Small intestine (tissue), 7 donors: ENCODE data around the gene SMAD6. TPM values are rescaled to one million over a fixed set of nuclear protein-coding genes. Genes with fewer than 3 reads are reported as not detected.

Source experiments
- DNase-seq, 2 donors: peaks; one replicate each; pipeline versions ENCODE4 v3.0.0 to v3.0.0-alpha.2; 2013
- FAIRE-seq: peaks from 2 replicates; lab custom pipeline; 2012; peaks lifted over from hg19 to GRCh38; lab: Jason Lieb, UNC
- H3K27ac ChIP-seq, 3 donors: one replicate each; pipeline ENCODE4 v1.5.1; 2013; ENCODE audit warnings: low read length in 2 of 3, mild to moderate bottlenecking in 2 of 3, control low read depth in 1 of 3, inconsistent platforms in 1 of 3, low read depth in 1 of 3, moderate library complexity in 1 of 3
- H3K27me3 ChIP-seq, 3 donors: one replicate each; pipeline ENCODE4 v1.6.1; 2013; ENCODE audit warnings: low read length in 3 of 3, inconsistent platforms in 1 of 3; ENCODE audit not compliant: control insufficient read depth in 3 of 3, insufficient read depth in 3 of 3
- H3K36me3 ChIP-seq, 3 donors: one replicate each; pipeline ENCODE4 v1.6.1; 2013; ENCODE audit warnings: low read length in 3 of 3, inconsistent platforms in 1 of 3, low read depth in 1 of 3, mild to moderate bottlenecking in 1 of 3, moderate library complexity in 1 of 3; ENCODE audit not compliant: control insufficient read depth in 3 of 3, insufficient read depth in 2 of 3
- H3K4me1 ChIP-seq, 3 donors: one replicate each; pipeline ENCODE4 v1.6.1; 2013; ENCODE audit warnings: low read length in 2 of 3, inconsistent platforms in 1 of 3, low read depth in 1 of 3, mild to moderate bottlenecking in 1 of 3, moderate library complexity in 1 of 3; ENCODE audit not compliant: control insufficient read depth in 3 of 3, insufficient read depth in 2 of 3
- H3K4me3 ChIP-seq, 3 donors: one replicate each; pipeline ENCODE4 v1.5.1; 2013; ENCODE audit warnings: low read length in 3 of 3, control low read depth in 1 of 3, inconsistent platforms in 1 of 3, low read depth in 1 of 3, mild to moderate bottlenecking in 1 of 3, moderate library complexity in 1 of 3
- H3K9me3 ChIP-seq, 2 donors: one replicate each; pipeline ENCODE4 v1.6.1; 2013; ENCODE audit warnings: low read depth in 1 of 2, low read length in 1 of 2; ENCODE audit not compliant: control insufficient read depth in 2 of 2, insufficient read depth in 1 of 2
- whole genome bisulfite sequencing, 3 donors: extraction: QIAGEN DNeasy Blood & Tissue Kit; methylation state at CpG; one replicate each; pipeline ENCODE4 v1.1.7; 2013; 5-methylcytosine and 5-hydroxymethylcytosine counted together
- polyA plus RNA-seq, 4 donors: library from polyadenylated mRNA; stranded (reverse) in 3 of 4; unstranded in 1 of 4; fragments of 200-250 nt in 3 of 4; fragments of 120-200 nt in 1 of 4; gene quantifications; one replicate each; pipeline versions ENCODE4 v1.2.1 to v1.2.3, GENCODE V29; 2013
- donor health status: healthy with polysubstance abuse.
- donor health status: control.
- donor health status: control.
- donor health status: Bipolar disorder and iron deficiency.
- donor health status: healthy.

Gene SMAD6
- polyA plus RNA-seq, 4 donors = 0.89 to 23.6 (median 10.4) TPM

- H3K4me3 ChIP-seq = no peak overlapping the region
- peaks cover 0 to 5% (median 0%) of the 10 kb centered on the region in 3 donors for H3K4me1 ChIP-seq
- FAIRE-seq = no peak
- peaks cover 0 to 11% of the 10 kb centered on the region in 2 donors for H3K9me3 ChIP-seq
- no peaks in the 10 kb centered on the region for H3K27me3 ChIP-seq
- no peak overlapping the region for H3K27ac ChIP-seq
- no peak for DNase-seq
- WGBS, 3 donors = 71 to 77% (median 73%) methylated on average over 9 of the region's 9 CpGs
- H3K36me3 ChIP-seq = peaks cover 0 to 2% (median 0%) of the 10 kb centered on the region in 3 donors
Measured at GRCh38 chr15:66670175-66670574, 31.9 kb upstream of the SMAD6 start.

GRCh38 chr15:66670762-66671580 is 31.1 kb upstream of the SMAD6 start:
- DNase-seq (peak; percentile 80 to 84), FAIRE-seq (no peak)
- Histone ChIP-seq H3K36me3 (peaks cover 0 to 2% (median 0%) of the 10 kb centered on the region in 3 donors), H3K9me3 (peaks cover 0 to 11% of the 10 kb centered on the region in 2 donors), H3K27ac (peak overlapping the region in 1 of 3 donors; percentile 42), H3K27me3 (no peaks in the 10 kb centered on the region), H3K4me1 (peaks cover 0 to 5% (median 0%) of the 10 kb centered on the region in 3 donors), H3K4me3 (no peak overlapping the region)
- 35 to 59% (median 45%) methylated on average over 15 to 19 of the region's 23 CpGs for WGBS, 3 donors

GRCh38 chr15:66672867-66673266 is 29.2 kb upstream of the SMAD6 start:
- 72 to 75% (median 75%) methylated on average over 5 of the region's 5 CpGs for WGBS, 3 donors
- Histone ChIP-seq H3K27me3 (no peaks in the 10 kb centered on the region), H3K36me3 (peaks cover 0 to 2% (median 0%) of the 10 kb centered on the region in 3 donors), H3K4me1 (peaks cover 0 to 7% (median 0%) of the 10 kb centered on the region in 3 donors), H3K9me3 (peaks cover 0 to 6% of the 10 kb centered on the region in 2 donors), H3K4me3 (no peak overlapping the region), H3K27ac (no peak overlapping the region)
- FAIRE-seq (no peak), DNase-seq (no peak)

GRCh38 chr15:66673410-66674322 is 28.4 kb upstream of the SMAD6 start:
- H3K27ac ChIP-seq = no peak overlapping the region
- peaks cover 0 to 2% (median 0%) of the 10 kb centered on the region in 3 donors for H3K36me3 ChIP-seq
- peaks cover 0 to 15% (median 0%) of the 10 kb centered on the region in 3 donors for H3K4me1 ChIP-seq
- 56 to 75% (median 60%) methylated on average over 22 to 27 of the region's 27 CpGs for WGBS, 3 donors
- H3K4me3 ChIP-seq = no peak overlapping the region
- peak; percentile 67 to 80 for DNase-seq
- no peak for FAIRE-seq
- peaks cover 0 to 3% of the 10 kb centered on the region in 2 donors for H3K9me3 ChIP-seq
- H3K27me3 ChIP-seq = no peaks in the 10 kb centered on the region

GRCh38 chr15:66674756-66675155 is 27.3 kb upstream of the SMAD6 start:
- Histone ChIP-seq H3K4me3 (no peak overlapping the region), H3K27ac (no peak overlapping the region), H3K4me1 (peaks cover 0 to 26% (median 0%) of the 10 kb centered on the region in 3 donors), H3K27me3 (no peaks in the 10 kb centered on the region), H3K36me3 (no peaks in the 10 kb centered on the region), H3K9me3 (peaks cover 0 to 3% of the 10 kb centered on the region in 2 donors)
- FAIRE-seq = no peak
- 44 to 63% (median 52%) methylated on average over 4 of the region's 4 CpGs for WGBS, 3 donors
- no peak for DNase-seq

GRCh38 chr15:66675446-66675845 is 26.6 kb upstream of the SMAD6 start:
- no peaks in the 10 kb centered on the region for H3K27me3 ChIP-seq
- peaks cover 0 to 3% of the 10 kb centered on the region in 2 donors for H3K9me3 ChIP-seq
- FAIRE-seq (no peak), DNase-seq (no peak)
- peaks cover 0 to 32% (median 0%) of the 10 kb centered on the region in 3 donors for H3K4me1 ChIP-seq
- WGBS, 3 donors = 63 to 77% (median 75%) methylated on average over 1 of the region's 1 CpG
- H3K36me3 ChIP-seq = no peaks in the 10 kb centered on the region
- H3K27ac ChIP-seq = no peak overlapping the region
- no peak overlapping the region for H3K4me3 ChIP-seq

- FAIRE-seq = no peak
- no peak overlapping the region for H3K27ac ChIP-seq
- H3K36me3 ChIP-seq = no peaks in the 10 kb centered on the region
Measured at GRCh38 chr15:66677336-66677735, 24.7 kb upstream of the SMAD6 start.

GRCh38 chr15:66679061-66679656 is 22.9 kb upstream of the SMAD6 start:
- H3K4me1 ChIP-seq = peaks cover 0 to 36% (median 0%) of the 10 kb centered on the region in 3 donors

More at GRCh38 chr15:66677336-66677735, 24.7 kb upstream of the SMAD6 start:
- Histone ChIP-seq H3K4me3 (no peak overlapping the region), H3K4me1 (peaks cover 0 to 36% (median 0%) of the 10 kb centered on the region in 3 donors), H3K27me3 (no peaks in the 10 kb centered on the region), H3K9me3 (peaks cover 0 to 8% of the 10 kb centered on the region in 2 donors)
- 87 to 100% (median 92%) methylated on average over 1 of the region's 1 CpG for WGBS, 3 donors
- DNase-seq = no peak

More at GRCh38 chr15:66679061-66679656, 22.9 kb upstream of the SMAD6 start:
- Histone ChIP-seq H3K27ac (peak overlapping the region in 1 of 3 donors; percentile 77), H3K4me3 (no peak overlapping the region), H3K27me3 (no peaks in the 10 kb centered on the region), H3K36me3 (no peaks in the 10 kb centered on the region), H3K9me3 (peaks cover 0 to 12% of the 10 kb centered on the region in 2 donors)
- WGBS, 3 donors = 66 to 75% (median 69%) methylated on average over 4 of the region's 4 CpGs
- DNase-seq = no peak
- no peak for FAIRE-seq
